NCI-H1930 (cell line): ENCODE measurements around the gene ZMYND10.
A peak's percentile ranks its signal among the peaks of the same experiment; 100 is the strongest.
"Not testable (repeated sequence)": the region's sequence is repeated elsewhere in the genome, so short reads cannot be mapped to it uniquely, and the experiment has no call there.

ENCODE experiments used
- DNase-seq, 2 experiments: peaks; one replicate each; lab custom pipeline; 2025; lab: John Stamatoyannopoulos, UW

The ZMYND10 gene

GRCh38 chr3:50325497-50326181, 19.9 kb downstream of the ZMYND10 start:
- DNase-seq = no peak

- DNase-seq = no peak
These were observed 20.4 kb downstream of the ZMYND10 start for GRCh38 chr3:50325113-50325480.

GRCh38 chr3:50324351-50325112, 21.0 kb downstream of the ZMYND10 start:
- DNase-seq = peak; percentile 24 to 59

- DNase-seq = no peak
These were observed 21.8 kb downstream of the ZMYND10 start for GRCh38 chr3:50323614-50324199.

GRCh38 chr3:50323092-50323600, 22.4 kb downstream of the ZMYND10 start:
- DNase-seq = no peak

GRCh38 chr3:50322386-50323091, 23.0 kb downstream of the ZMYND10 start, which contains the start of gene HYAL2:
HYAL2 (minus strand) TSS chr3:50322745; CDS start chr3:50320489, 2,256 bp downstream.
- DNase-seq = no peak

GRCh38 chr3:50322115-50322385, 23.5 kb downstream of the ZMYND10 start:
- DNase-seq = no peak

- DNase-seq = peak; percentile 64 to 77
These were observed 24.0 kb downstream of the ZMYND10 start for GRCh38 chr3:50321336-50322114.

- DNase-seq = peak; percentile 42 to 72
These were observed 24.6 kb downstream of the ZMYND10 start for GRCh38 chr3:50320853-50321335.

- no peak for DNase-seq
These were observed 25.5 kb downstream of the ZMYND10 start for GRCh38 chr3:50319894-50320625.

GRCh38 chr3:50319181-50319893, 26.2 kb downstream of the ZMYND10 start:
- DNase-seq = no peak

- no peak for DNase-seq
These were observed 26.9 kb downstream of the ZMYND10 start for GRCh38 chr3:50318615-50319014.

- DNase-seq = no peak
These were observed 27.4 kb downstream of the ZMYND10 start for GRCh38 chr3:50318163-50318562.

- DNase-seq = no peak
These were observed 28.2 kb downstream of the ZMYND10 start for GRCh38 chr3:50317300-50317699.

- DNase-seq = no peak
These were observed 28.8 kb downstream of the ZMYND10 start for GRCh38 chr3:50316657-50317242.

- no peak for DNase-seq
These were observed 30.7 kb downstream of the ZMYND10 start for GRCh38 chr3:50314816-50315215.

GRCh38 chr3:50314342-50314741, 31.2 kb downstream of the ZMYND10 start:
- no peak for DNase-seq

GRCh38 chr3:50312041-50312440, 33.5 kb downstream of the ZMYND10 start:
- DNase-seq = not testable (repeated sequence)

GRCh38 chr3:50304601-50305000, 40.9 kb downstream of the ZMYND10 start:
- DNase-seq = no peak
